Amniotic stem cell (primary cell): ENCODE measurements around the gene RAB31.
A peak's percentile ranks its signal among the peaks of the same experiment; 100 is the strongest.

Experiments used
- DNase-seq: peaks from one replicate; lab custom pipeline; 2025; lab: John Stamatoyannopoulos, UW

The RAB31 gene

DNA sequence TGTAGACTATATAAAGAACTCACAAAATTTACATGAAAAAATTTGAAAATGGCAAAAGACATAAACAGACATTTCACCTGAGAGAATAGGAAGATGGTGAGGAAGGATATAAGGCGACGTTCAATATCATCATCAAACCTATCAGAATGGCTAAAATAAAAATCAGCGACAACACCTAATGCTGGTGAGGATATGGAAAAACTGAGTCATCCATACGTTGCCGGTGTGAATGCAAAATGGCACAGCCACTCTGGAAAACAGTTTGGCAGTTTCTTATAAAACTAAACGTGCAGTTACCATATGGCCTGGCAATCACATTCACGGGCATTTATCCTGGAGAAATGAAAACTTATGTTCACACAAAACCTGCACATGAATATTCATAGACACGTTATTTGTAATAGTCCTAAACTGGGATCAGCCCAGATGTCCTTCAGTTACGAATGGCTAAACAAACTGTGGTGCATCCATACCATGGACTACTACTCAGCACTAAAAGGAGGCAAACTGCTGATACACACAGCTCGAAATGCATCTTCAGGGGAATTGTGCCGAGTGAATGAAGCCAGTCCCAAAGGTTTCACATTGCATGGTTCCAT lies 114.6 kb downstream of the RAB31 start:
- no peak for DNase-seq

DNA sequence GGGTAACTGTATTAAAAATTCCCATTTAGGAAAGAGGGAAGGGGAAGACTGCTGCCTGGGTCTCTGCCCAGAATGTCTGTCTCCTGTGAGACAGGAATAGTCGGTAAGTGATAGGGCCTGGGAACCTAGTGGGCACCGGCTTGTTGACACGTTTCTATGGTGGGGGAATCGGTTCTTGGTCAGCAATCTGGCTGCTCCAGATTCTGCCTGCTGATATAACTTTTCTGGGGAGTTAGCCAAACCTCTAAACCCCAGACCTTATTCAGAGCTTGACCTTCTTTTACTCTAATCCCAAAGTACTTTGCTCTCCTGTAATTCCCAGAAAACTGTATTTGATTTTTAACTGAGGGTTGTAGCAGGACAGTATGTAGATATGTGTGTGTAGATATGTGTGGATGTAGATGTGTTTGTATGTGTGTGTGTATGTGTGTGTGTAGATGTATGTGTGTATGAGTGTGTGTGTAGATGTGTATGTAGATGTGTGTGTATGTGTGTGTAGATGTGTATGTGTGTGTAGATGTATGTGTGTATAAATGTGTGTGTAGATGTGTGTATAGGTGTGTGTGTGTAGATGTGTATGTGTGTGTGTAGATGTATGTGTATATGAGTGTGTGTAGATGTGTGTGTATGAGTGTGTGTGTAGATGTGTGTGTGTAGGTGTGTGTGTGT lies 115.8 kb downstream of the RAB31 start:
- DNase-seq = no peak

DNA sequence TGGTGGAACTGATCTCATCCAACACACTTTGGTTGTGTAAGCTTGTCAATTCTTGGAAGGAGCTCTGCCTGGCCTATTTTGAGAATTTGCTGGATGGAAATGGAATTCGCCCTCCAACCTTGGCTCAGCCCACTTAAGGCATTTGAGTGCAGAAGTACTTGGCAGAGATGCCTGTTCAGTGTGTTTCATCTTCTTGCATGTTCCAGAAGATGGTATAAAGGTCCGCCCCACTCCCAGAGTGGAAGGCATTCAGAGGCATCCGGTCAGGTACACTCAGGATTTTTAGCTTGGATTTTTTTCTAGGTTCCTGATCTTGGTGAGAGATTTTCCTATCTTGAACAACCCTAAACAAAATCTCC lies 116.4 kb downstream of the RAB31 start:
- no peak for DNase-seq

DNA sequence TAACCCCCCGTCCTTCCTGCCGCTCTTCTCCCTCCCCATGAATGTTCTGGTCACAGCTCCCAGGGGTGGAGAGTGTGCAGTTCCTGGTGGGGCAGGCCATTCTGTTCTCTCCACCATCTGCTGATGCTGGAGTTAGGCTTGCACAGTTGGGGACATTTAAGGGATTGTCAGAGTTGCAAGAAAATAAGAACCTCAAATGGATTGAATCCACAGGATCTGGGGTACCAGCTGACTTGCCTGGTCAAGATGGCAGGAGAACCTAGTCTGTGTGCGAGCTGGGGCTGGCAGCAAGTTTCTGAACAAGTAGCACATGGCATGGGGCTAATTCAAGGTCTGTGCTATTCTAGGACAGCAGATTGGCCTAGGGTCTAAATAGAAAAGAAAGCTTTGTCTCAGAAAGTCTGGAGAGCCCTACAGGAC lies 116.9 kb downstream of the RAB31 start:
- no peak for DNase-seq

DNA sequence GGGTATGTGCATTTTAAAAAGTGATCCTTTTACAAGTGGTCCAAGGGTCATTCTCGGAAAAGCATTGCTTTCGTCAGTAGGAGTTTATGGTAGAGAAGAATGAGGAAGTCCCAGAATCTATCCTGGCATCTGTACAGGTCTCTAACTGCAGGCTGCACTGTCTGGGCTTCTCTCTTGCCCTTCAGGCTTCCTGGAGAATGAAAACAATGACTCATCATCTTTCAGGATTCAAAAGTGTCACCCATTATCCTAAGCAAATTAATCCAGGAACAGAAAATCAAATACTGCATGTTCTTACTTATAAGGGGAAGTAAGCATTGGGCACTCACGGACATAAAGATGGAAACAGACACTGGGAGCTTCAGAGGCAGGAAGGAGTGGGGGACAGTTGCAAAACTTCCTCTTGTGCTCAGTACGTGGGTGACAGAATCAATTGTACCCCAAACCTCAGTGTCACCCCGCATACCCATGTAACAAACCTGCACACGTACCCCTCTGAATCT lies 117.5 kb downstream of the RAB31 start:
- DNase-seq = no peak

DNA sequence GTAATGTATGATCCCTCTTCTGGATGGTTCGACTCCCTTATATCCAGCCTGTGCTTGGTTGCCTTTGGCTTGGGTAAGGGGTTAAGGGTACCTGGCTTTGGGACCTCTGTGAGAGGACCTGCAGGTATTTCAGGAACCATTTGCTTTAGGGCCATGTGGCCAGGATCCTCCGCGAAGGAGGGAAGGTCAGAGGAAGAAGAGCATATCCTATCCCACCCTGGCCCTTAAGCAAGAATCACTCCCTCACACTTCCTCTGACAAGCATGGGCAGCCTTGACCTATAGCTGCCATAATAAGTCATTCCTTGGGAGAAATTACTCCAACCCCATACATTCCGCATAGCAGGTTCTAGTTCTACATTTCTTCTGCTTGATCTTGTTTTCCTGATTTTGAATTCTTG lies 118.6 kb downstream of the RAB31 start:
- DNase-seq = no peak

DNA sequence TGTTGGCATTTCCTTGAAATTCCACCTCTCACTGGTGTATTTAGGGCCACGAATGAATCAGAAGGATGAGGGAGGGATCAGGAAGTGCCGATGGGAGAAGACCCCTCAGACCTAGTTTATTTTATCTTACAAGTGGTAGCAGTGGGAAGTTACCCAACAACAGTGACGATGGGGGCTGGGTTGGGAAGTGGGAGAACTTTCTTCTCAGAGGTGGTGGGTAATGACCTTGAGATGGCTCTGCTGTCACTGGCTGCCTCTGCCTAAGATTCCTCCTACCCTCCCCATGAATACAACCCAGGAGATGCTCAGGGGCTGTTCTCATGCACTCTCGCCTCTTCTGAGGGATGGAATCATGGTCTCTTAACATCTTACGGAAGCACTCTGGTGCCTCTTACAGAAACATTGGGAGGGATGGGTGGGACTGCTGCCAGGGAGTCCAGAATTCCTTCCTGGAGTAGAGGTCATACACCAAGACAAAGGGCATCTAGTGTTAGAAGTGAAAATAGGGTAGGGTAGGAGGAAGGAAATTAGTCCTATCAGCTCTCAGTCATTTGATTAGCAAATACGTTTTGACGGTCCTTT lies 119.2 kb downstream of the RAB31 start:
- DNase-seq = no peak

DNA sequence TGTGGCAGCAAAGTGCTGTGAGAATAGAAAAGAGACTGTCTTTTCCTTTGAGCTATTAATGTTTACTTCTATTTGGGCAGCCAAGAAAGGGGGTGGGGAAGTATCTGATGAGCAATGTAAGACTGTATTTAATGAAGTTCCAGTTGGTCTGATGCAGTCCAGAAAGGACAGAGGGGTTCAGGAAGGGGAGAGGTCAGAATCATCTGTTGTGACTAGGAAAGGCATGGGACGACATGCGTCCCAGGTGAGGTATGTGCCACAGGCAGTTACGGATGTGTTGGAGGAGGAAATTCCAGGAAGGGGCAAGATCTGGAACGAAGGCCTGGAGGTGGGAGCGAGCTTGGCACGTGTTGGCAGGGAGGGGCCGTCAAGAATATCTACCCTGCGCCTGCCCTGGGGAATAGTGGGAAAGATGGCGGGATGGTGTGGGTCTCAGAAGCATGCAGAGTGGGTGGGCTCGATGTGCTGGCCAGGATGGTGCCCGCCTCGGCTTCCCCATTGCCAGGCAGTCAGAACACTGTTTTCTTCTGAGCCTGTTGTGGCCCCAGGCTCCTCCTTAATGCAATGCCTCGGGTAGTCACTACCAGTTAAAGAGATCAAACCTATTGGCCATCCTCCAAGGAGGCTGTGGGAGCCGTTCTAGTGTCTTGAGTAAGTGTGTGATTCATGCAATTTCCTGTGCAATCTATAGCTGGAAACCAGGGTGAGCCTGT lies 119.8 kb downstream of the RAB31 start:
- DNase-seq = peak; percentile 96

DNA sequence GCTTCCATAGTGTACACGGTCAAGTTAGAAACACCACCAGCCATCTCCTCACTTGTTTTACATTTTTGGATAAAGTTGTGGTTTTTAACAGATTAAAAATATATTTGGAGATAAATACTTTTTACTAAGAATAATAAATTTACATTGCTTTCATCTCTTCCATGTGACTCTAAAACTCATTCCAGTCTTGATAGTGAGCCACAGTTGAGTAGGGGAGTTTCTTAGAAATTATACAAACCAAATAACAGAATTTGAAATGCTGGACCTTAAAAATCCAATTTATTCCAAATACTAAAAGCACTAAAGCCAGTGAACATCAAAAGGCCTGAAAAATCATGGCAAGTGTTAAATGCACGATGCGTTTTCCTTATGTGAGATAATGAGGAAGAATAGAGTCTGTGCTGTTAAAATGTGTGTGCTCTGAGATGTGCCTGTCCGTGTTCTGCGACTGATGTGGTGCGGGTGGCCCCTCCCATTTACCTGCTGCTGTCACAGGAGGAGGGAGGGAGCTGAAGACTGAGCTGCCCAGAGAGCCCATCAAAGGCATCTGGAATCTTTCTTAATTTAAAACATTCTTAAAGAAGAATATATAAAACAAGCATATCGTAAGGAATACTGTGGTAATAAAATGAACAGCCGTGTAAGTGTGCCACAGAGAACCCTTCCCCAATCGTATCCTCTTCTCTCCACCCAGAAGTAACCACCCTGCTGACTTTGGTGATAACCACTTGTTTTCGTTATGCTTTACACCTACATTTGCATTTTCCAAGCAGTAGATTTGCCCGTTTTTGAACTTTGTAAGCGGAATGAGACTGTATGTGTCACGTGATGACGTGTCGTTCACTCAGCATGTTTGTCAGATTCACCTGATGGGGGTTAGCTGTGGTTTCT lies 120.7 kb downstream of the RAB31 start:
- no peak for DNase-seq

DNA sequence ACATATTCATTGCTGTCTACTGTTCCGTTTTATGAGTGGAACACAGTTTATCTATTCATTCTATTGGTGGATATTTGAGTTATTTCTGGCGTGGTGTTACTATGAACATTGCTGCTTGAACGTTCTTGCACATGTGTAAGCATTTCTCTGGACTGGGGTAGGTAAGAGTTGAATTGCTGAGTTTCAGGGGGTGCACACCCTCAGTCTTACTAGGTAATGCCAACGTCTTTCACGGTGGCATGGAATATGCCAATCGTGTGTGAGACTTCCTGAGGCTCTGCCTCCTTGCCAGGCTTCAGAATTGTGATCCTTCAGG lies 121.3 kb downstream of the RAB31 start:
- DNase-seq = no peak

DNA sequence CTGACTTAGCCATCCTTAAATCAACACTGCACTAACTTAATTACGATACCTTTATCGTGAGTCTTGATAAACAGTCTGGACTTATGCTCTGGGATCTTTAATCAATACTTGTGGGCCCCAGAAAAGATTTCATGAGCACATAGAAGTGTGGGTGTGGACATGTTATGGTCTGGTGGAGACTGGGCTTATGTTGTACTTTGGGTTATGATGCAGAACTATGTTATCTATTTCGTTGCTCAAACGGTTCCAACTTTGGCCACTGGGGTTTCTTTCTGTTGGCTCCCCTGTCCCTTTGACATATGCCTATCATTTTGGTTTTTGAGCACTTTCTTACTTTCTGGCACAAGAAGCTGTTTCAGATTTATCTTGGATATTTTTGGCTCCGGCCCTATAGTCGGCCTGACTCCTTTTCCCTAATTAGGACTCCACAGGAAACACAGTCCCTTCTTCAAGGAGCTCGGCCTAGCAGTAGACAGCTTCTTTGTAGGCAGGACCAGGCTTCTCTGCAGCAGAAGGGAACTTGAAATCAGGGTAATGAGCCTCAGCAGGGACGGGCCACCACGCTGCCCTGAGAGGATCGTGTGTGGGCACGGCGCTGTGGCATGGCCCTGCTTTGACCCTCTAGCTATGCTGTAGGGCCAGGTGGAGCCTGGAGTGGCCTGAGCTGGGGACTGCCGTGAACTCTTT lies 123.1 kb downstream of the RAB31 start:
- DNase-seq = no peak

DNA sequence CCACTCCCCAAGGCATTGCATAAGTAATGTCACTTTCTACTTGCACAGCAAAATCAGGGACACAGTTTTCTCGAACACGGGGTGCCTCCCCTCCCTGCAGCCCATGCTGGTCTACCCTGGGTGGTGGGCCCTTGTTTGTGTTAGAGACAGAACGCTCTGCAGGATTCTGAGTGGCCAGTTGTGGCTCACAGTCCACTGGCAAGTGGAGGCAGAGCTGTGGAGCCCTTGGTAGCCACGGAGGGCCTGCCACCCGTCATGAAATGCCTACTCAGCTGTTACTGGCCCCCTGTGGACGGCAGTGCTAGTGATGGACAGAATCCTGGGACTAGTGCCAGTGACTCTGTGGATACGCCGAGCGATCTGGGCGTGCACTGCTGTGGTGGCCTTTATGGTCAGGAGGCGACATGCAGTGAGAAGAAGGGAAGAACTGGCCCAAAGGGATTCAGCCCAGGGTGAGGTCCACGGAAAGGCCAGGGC lies 123.7 kb downstream of the RAB31 start:
- no peak for DNase-seq

DNA sequence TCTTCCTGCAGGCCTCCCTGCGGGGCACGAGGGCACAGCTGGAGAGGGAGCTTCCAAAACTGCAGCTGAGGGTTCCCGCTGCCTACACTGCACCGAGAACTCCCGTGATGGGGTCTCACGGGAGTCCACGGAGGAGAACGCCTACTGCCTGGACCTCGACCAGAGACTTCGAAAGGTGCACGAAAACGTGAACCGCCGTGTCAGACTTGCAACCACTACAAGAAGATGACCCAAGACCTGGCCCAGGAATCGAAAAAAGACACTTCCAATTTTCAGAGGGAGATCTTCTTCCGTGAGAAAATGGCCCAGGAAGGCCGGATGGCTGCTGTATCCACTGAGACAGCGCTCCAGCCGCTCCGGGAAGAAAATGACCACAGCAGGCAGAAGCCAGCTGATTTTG lies 124.8 kb downstream of the RAB31 start:
- DNase-seq = no peak

DNA sequence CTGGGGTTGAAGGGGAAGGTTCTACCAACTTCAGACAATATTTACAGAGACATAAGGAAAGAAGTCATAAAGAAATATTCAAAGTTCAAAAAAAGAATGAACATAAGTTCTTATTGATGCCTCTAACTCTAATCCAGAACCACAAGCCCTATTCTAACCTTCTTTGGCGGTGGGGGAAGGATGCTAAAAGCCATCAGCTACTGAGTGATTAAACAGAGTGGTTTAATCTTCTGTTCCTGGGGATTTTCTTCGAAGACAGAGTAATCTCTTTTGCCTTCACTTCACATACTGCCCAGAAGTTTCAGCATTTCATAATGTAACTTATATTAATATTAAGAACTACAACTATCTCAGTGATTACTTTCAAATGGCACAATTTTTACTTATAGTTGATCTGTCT lies 126.5 kb downstream of the RAB31 start:
- no peak for DNase-seq

DNA sequence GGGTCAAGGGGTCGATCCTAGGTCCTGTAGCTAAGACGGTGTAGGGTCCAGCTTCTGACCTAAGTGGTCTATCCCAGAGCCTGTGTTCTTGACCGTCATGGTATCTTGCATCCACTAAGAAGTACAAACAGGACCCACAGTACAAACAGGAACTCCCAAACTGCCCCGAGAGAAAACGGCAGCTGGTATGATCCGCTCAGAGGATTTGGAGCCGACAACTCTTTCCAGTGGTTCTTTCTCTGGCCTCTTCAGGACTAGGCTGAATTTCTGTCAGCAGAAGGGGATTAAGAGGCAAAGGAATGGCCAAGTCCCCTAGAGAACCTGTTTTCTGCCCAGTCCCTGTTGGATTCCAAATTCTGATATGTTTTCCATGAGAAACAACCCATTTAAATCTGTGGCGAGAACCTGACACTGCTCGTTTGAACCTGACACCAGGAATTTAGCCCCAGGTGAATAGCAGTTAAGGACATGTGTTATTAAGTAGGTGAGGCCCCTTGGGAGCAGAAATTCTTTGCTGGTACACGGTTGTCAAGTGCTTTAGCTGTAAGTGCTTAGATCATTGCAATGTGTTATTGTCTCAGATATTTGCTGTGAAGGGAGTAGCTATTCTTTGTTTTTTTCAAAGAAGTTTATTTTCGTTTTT lies 127.1 kb downstream of the RAB31 start:
- DNase-seq = no peak

DNA sequence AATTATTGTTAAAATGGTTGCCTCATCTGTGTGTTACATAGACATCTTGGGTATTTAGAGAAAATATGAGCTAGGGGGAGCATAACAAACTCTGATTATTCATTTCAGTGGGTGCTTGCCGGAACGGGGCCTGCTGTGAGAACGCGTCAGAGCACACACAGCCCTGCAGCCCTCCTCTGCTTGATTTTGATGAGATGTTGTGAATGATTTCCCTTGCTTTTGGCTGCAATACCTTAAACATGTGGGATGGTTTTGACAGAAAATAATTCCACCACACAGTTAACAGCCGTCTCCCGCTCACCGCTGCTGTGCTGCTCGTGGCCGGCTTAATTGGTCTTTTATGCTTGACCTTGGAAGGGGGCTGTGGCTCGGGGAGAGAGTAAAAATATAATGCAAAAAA lies 127.7 kb downstream of the RAB31 start:
- DNase-seq = no peak

DNA sequence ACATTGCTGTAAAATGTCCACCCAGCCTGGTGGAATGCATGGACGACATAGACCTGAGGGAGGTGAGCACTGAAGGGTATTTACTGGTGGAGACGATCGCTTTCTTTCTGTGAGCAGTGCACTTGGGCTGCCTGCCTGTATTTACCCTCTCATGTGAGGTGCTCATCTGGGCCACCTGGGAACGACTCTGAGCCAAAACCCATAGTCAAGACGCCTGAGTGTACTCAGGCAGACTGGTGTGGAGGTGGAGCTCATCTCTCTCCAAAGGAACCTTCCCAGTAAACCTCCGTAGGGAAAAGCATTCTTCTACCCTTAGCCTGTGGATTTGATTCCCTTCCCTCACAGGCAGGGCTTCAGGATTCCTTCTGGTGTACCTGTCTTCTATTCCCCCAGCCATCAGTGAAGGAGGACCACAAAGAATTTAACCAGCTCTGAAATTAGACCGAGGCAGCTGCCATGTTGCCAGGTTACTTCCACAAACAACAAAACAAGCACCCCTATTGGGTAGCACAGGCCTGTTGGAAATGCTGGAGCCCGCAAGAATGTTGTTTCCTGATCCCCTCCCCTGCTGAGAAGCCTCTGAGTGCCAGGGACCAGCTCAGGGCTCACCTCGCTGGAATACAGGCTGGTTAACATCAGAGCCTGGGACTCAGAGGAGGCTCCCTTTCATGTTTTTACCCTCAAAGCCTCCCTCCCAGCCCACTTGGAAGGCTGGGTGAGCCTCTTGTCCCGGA lies 130.2 kb downstream of the RAB31 start:
- no peak for DNase-seq

DNA sequence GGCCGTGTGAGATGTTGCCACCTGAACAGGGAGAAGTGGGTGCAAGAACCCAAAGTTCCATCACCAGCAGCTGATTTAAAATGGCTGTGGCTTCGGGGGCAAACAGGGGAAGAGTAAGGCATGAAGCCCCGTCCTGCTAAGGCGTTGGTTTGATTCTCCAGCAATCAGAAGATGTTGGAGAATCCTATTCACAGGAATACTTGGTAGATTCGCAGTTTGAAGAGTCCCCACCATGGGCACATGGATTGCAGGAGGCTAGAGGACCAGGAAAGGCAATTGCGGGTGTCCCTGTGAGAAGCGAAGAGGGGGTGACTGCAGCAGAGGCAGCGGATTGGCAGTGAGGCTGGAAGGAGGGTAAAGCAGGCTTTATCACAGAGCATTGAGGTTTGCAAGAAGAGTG lies 131.1 kb downstream of the RAB31 start:
- DNase-seq = no peak

DNA sequence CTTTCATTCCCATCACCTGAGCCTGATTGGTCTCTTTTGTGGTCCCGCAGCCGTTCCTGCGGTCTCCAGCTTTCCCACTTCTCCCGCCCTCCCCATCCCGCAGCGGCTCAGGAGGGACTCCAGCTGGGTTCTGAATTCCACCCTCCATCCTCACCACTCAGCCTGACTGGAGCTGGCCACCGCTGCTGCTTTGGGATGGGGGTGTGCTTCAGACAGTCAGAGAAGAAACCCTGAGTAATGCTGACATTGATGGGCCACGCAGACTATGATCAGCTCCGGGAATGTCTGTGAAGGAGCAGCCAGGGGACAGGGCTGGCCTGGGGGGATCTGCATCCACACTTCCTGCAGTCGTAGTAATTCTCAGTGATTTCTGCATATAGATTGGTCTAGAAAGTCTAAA lies 131.8 kb downstream of the RAB31 start:
- no peak for DNase-seq

DNA sequence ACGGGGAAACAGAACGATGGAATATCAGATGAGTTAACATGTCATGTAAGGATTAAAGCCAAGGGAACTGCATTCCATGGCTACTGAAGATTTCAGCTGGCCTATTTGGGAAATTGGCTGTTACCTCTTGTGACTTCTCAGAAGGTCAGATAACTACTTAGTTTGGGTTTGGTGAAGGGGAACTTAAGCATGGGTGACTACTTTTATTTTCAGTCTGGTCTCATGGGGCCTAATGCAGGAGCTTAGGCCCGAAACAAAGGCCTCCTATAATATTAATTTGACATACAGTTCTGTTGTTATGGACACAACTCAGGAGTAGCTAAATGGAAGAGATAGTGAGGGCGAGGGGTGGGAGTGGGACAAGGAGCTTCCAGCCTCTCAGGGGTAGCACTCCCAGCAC lies 133.7 kb downstream of the RAB31 start:
- DNase-seq = no peak
